Peyer's patch (tissue), 4 donors: ENCODE results near the gene NELFCD.

Source experiments
- POLR2A ChIP-seq, 2 donors: fragments of 450-650 bp; IDR thresholded peaks; one replicate each; pipeline ENCODE4 v1.5.1; 2017; ENCODE audit warnings: antibody characterized with exemption in 2 of 2, mild to moderate bottlenecking in 2 of 2, moderate library complexity in 2 of 2
- TF ChIP-seq, protein P1 (sequence below), 6 experiments: fragments of 450-650 bp in 4 of 6; fragments of 200-600 bp in 2 of 6; sonication (generic) in 1 of 6; IDR thresholded peaks; one replicate each; pipeline ENCODE4 v1.5.1; 2017 to 2019; ENCODE audit warnings: antibody characterized with exemption in 6 of 6, mild to moderate bottlenecking in 3 of 6, moderate library complexity in 1 of 6

DNA sequence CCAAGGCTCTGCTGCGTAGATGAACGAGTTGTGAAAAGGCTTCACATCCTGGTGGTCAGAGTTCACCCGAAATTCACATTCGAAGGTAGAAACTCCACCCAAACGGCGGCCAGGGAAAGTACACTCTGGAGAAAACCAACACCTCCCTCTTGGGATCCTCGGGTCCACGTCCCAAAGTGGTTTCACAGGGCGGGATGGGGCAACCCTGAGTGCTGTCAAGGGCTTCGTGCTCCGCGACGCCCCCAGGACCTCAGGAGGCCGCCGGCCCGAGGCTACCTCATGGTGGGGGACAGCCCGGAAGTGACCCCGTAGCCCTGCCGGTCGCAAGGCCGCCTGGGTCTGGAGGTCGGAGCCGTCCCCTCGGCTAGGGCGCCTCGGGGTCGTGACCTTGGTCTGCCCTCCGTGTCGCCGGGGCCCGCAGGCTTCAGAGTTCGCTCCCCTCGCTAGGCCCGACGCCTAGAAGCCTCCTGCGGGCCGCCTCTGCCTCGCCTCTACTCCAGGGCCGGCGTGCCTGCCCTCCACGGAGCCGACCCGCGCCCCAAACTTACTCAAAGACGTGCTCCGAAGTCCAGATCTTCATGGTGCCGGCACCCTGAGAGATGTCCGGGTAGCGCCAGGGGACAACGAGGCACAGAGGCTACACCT, 61.2 kb downstream of the NELFCD start, which contains the start of gene PRELID3B:
- TF ChIP-seq, protein P1, sequence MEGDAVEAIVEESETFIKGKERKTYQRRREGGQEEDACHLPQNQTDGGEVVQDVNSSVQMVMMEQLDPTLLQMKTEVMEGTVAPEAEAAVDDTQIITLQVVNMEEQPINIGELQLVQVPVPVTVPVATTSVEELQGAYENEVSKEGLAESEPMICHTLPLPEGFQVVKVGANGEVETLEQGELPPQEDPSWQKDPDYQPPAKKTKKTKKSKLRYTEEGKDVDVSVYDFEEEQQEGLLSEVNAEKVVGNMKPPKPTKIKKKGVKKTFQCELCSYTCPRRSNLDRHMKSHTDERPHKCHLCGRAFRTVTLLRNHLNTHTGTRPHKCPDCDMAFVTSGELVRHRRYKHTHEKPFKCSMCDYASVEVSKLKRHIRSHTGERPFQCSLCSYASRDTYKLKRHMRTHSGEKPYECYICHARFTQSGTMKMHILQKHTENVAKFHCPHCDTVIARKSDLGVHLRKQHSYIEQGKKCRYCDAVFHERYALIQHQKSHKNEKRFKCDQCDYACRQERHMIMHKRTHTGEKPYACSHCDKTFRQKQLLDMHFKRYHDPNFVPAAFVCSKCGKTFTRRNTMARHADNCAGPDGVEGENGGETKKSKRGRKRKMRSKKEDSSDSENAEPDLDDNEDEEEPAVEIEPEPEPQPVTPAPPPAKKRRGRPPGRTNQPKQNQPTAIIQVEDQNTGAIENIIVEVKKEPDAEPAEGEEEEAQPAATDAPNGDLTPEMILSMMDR (IDR thresholded peaks at IDR 0.05), result peak in 1 of 6 experiments; percentile 21
- TF ChIP-seq POLR2A (IDR thresholded peaks at IDR 0.05), result peak; percentile 73 to 86
